Neural cell (in vitro differentiated cells): ENCODE data around the gene HBD. TPM values are rescaled to one million over a fixed set of nuclear protein-coding genes. Genes with fewer than 3 reads are reported as not detected.

ENCODE experiments used
- H2AFZ ChIP-seq: fragments of 200-600, 300-800 bp; sonication (generic), shearing (Covaris generic); 2 replicates; pipeline ENCODE4 v1.6.0; 2014; ENCODE audit warnings: low read depth, mild to moderate bottlenecking, antibody characterized with exemption, low read length, moderate library complexity
- H3F3A ChIP-seq: fragments of 200-600 bp; shearing (Covaris generic); 2 replicates; pipeline ENCODE4 v1.6.1; 2016; ENCODE audit warnings: mild to moderate bottlenecking, moderate library complexity, mixed read lengths, antibody characterized with exemption, low read length; ENCODE audit not compliant: insufficient read depth, poor library complexity, severe bottlenecking
- H3K27ac ChIP-seq: fragments of 200-600, 300-800 bp; sonication (generic), shearing (Covaris generic); 2 replicates; pipeline ENCODE4 v1.5.1; 2014; ENCODE audit warnings: mild to moderate bottlenecking, low read length, moderate library complexity
- H3K27me3 ChIP-seq: fragments of 300-800, 200-600 bp; sonication (generic), shearing (Covaris generic); 2 replicates; pipeline ENCODE4 v1.6.0; 2014; ENCODE audit warnings: mild to moderate bottlenecking, low read depth, low read length, moderate library complexity; ENCODE audit not compliant: insufficient read depth
- H3K36me3 ChIP-seq: fragments of 300-800, 200-600 bp; sonication (generic), shearing (Covaris generic); 2 replicates; pipeline ENCODE4 v1.5.1; 2014; ENCODE audit warnings: mild to moderate bottlenecking, antibody characterized with exemption, low read length, moderate library complexity; ENCODE audit not compliant: insufficient read depth
- H3K4me2 ChIP-seq: fragments of 300-800, 200-600 bp; sonication (generic), shearing (Covaris generic); 2 replicates; pipeline ENCODE4 v1.6.0; 2014; ENCODE audit warnings: mild to moderate bottlenecking, low read length
- H3K4me3 ChIP-seq: fragments of 300-800, 200-600 bp; sonication (generic), shearing (Covaris generic); 2 replicates; pipeline ENCODE4 v1.5.1; 2014; ENCODE audit warnings: mild to moderate bottlenecking, low read length, moderate library complexity
- H3K79me2 ChIP-seq: fragments of 200-600 bp; shearing (Covaris generic); replicated peaks from 2 replicates; pipeline ENCODE4 v1.6.0; 2014; ENCODE audit warnings: mild to moderate bottlenecking, low read length, moderate library complexity; ENCODE audit not compliant: insufficient read depth
- H3K9ac ChIP-seq: fragments of 300-800, 200-600 bp; sonication (generic), shearing (Covaris generic); 2 replicates; pipeline ENCODE4 v1.6.1; 2016; ENCODE audit warnings: mild to moderate bottlenecking, low read length, mixed read lengths
- H3K9me2 ChIP-seq: fragments of 200-600 bp; shearing (Covaris generic); 2 replicates; pipeline ENCODE4 v1.6.1; 2016; ENCODE audit warnings: mild to moderate bottlenecking, low read length, mixed read lengths; ENCODE audit not compliant: insufficient read depth
- H3K9me3 ChIP-seq: fragments of 200-600, 300-800 bp; sonication (generic), shearing (Covaris generic); 2 replicates; pipeline ENCODE4 v1.6.1; 2016; ENCODE audit warnings: mild to moderate bottlenecking, mixed run types, low read length, moderate library complexity, mixed read lengths
- H4K20me1 ChIP-seq: fragments of 200-600 bp; shearing (Covaris generic); 2 replicates; pipeline ENCODE4 v1.6.1; 2016; ENCODE audit warnings: mild to moderate bottlenecking, mixed run types; ENCODE audit not compliant: insufficient read depth
- CTCF ChIP-seq: fragments of 450-650 bp; IDR thresholded peaks from 2 replicates; pipeline ENCODE4 v1.5.1; 2014; ENCODE audit warnings: antibody characterized with exemption, mild to moderate bottlenecking, moderate library complexity; ENCODE audit not compliant: poor library complexity, severe bottlenecking
- EP300 ChIP-seq: fragments of 450-650 bp; conservative IDR thresholded peaks from 2 replicates; pipeline ENCODE4 v1.6.1; 2014; ENCODE audit warnings: antibody characterized with exemption, mild to moderate bottlenecking, moderate library complexity; ENCODE audit not compliant: poor library complexity, severe bottlenecking
- EZH2 ChIP-seq: fragments of 200-600, 300-800 bp; shearing (Covaris generic), sonication (generic); IDR thresholded peaks from 2 replicates; pipeline ENCODE4 v1.6.1; 2014; ENCODE audit warnings: antibody characterized with exemption, low read length, borderline replicate concordance, mild to moderate bottlenecking; ENCODE audit not compliant: insufficient read depth, poor library complexity, severe bottlenecking
- MXI1 ChIP-seq: fragments of 450-650 bp; conservative IDR thresholded peaks from 2 replicates; pipeline ENCODE4 v1.6.1; 2014; ENCODE audit warnings: antibody characterized with exemption, mild to moderate bottlenecking; ENCODE audit not compliant: poor library complexity, severe bottlenecking
- POLR2AphosphoS5 ChIP-seq: IDR thresholded peaks from 2 replicates; pipeline ENCODE4 v1.6.1; 2012
- RAD21 ChIP-seq: fragments of 450-650 bp; conservative IDR thresholded peaks from 2 replicates; pipeline ENCODE4 v1.6.1; 2014; ENCODE audit warnings: antibody characterized with exemption, mild to moderate bottlenecking, moderate library complexity
- REST ChIP-seq: IDR thresholded peaks from 2 replicates; pipeline ENCODE4 v1.6.1; 2012; ENCODE audit warnings: borderline replicate concordance
- SMC3 ChIP-seq: fragments of 450-650 bp; conservative IDR thresholded peaks from 2 replicates; pipeline ENCODE4 v1.6.1; 2014; ENCODE audit warnings: antibody characterized with exemption, mild to moderate bottlenecking, moderate library complexity; ENCODE audit not compliant: poor library complexity
- TAF1 ChIP-seq: IDR thresholded peaks from 2 replicates; pipeline ENCODE4 v1.6.1; 2012; ENCODE audit warnings: low read depth
- polyA plus RNA-seq: library from polyadenylated mRNA; depleted of rRNA; stranded (reverse); fragments of >200 nt; gene quantifications from 2 replicates; pipeline ENCODE4 v1.2.3, GENCODE V29; 2014

Gene HBD
- polyA plus RNA-seq, 1 donor from 2014 or later = not detected

GRCh38 chr11:5242933-5243815 is 8.9 kb upstream of the HBD start:
- Histone ChIP-seq H2AFZ (no peak overlapping the region), H3K27me3 (no peaks in the 10 kb centered on the region), H3K4me3 (no peak overlapping the region), H3K36me3 (no peaks in the 10 kb centered on the region), H3K4me2 (no peak overlapping the region), H3F3A (no peaks in the 10 kb centered on the region), H3K9ac (no peak overlapping the region), H3K9me2 (no peaks in the 10 kb centered on the region), H3K9me3 (no peaks in the 10 kb centered on the region), H3K79me2 (no peaks in the 10 kb centered on the region), H3K27ac (no peak overlapping the region), H4K20me1 (no peaks in the 10 kb centered on the region)
- TF ChIP-seq CTCF (no peak), MXI1 (no peak), TAF1 (no peak), EZH2 (no peak), POLR2AphosphoS5 (no peak), REST (no peak)

GRCh38 chr11:5242208-5242607 is 7.9 kb upstream of the HBD start:
- no peak overlapping the region for H3K9ac ChIP-seq
- no peaks in the 10 kb centered on the region for H3K9me2 ChIP-seq
- H3K27me3 ChIP-seq = no peaks in the 10 kb centered on the region
- TF ChIP-seq REST = no peak
- TF ChIP-seq RAD21 = no peak
- no peak for TF ChIP-seq EP300
- TF ChIP-seq EZH2 = no peak
- TF ChIP-seq CTCF = no peak
- TF ChIP-seq MXI1 = no peak
- no peak for TF ChIP-seq SMC3
- H3F3A ChIP-seq = no peaks in the 10 kb centered on the region
- H3K36me3 ChIP-seq = no peaks in the 10 kb centered on the region
- H3K9me3 ChIP-seq = no peaks in the 10 kb centered on the region
- H3K4me3 ChIP-seq = no peak overlapping the region
- no peak overlapping the region for H2AFZ ChIP-seq
- H3K27ac ChIP-seq = no peak overlapping the region
- no peaks in the 10 kb centered on the region for H4K20me1 ChIP-seq
- H3K79me2 ChIP-seq = no peaks in the 10 kb centered on the region
- H3K4me2 ChIP-seq = no peak overlapping the region
